CD4-positive, alpha-beta T cell treated with Interleukin-1 beta for 1 hour (primary cell): ENCODE results near the gene PANK4.

ENCODE experiments used
- DNase-seq, 2 donors: peaks; one replicate each; pipeline ENCODE4 v3.0.0-alpha.2; 2020 to 2022

PANK4 gene

DNA sequence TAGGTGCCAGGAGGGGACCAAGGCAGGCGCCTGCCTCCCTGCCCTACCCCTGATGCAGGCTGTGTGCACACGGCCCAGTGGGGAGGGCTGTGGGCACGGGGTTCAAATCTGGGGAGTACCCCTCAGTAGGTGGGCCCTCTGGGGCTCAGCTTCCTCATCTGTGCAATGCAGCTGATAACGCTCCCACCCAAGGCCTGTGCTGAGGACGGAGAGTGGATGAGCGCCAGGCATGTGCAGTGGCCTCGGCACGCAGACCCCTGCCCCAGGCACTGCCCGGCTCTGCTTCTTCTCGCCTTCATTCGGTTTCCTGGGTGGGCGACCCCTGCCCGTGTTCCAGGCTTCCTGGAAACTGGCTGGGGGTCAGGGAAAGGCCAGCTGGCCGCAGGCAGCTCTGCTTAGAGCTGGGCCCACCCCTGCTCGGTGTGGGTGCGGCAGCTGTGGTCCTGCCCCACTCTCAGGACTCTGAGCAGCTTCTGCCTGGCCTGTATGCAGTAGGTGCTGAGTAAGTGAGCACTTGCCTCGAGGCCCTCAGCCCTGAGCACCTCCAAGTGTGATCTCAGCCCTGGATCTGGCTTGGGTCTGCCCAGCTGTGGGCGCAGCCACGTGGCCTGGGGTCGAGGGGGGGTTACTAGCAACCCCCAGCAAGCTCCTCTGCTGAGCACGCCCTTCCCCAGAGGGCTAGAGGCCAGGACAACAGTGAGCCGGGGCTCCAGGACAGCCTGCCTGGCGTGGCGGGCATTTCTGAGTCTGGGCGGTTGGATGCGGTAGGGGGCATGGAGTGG is 17.9 kb upstream of the PANK4 start:
- no peak for DNase-seq

DNA sequence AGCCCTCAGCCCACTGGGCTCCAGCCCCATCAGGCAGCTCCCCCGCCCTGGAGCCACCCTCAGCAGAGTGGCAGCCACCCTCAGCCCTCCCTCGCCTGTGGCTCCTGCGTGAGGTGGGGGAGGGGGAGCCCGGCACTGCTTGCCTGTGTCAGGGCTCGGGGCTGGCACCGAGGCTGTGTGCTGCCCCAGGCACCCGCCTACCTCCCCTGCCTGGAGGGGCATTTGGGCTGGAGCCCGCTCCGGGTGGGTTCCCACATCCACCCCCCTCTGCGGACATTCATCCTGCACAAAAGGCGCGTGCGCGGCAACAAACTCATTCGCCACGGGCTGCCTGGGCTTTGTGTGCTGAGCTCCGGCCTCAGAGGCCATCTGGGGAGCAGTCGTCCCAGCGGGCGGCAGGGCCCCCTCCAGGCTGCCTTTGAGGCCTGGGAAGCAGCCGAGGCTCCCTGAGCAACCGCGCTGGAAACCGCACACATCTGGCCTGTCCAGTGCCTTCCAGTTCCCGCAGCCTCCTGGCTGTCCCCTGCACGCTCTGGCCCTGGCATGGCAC is 17.2 kb upstream of the PANK4 start:
- peak in 1 of 2 donors; percentile 50 for DNase-seq

DNA sequence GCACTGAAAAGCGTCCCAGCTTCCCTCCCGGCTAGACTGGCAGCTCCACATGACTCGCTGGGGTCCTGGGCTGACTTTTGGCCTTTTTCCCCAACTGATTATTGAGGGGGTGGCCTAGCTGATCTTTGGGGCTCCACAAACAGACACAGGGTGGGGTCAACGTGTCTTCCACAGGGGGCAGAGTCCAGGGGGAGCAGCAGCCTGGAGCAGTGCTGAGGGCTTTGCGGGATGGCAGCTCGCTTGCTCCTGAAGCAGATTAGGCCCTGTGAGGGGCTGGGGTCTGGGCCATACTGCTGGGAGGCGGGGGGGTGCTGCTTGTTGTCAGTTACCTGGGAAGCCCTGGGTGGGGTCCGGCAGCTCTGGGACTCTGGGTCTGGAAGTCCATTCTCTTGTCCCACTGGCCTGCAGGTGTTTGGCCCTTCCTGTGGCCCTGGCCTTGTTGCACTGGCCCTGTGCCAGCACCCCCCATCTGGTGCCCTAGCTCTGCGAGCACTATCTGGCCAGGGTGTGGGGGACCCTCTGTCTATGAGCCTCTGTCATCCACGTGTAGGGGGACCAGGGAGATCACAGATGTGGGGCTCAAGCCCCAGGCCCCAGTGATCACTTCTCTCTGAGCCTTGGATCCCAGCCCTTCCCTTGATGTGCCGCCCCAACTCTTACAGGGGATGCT is 16.0 kb upstream of the PANK4 start:
- DNase-seq: no peak

DNA sequence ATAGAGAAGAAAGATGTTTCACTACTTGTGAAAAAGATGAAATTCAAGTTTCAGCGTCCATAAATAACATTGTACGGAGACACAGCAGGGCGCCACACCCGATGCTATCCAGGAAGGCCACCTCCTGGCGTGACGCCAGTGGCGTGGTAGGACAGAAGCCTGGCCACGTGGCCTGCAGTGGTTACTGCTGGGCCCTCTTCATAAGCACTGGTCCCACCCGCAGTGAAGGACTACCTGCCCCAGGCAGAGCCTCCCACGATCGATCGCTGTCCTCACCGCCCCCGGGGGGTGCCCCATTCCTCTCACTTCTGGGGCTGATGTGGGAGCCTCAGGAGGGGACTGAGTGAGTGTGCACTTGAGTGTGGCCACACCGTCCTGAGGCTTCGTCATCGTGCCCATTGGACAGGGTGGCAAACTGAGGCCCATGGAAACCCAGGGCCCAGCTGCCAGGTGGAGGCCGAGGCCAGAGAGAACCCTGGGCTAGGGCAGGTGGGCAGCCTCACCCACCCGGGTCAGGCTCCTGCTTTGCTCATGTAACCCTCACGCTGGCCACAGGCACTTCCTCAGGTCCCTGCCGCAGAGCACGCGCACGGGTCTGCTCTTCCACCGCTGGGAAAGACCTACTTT is 15.3 kb upstream of the PANK4 start:
- no peak for DNase-seq

DNA sequence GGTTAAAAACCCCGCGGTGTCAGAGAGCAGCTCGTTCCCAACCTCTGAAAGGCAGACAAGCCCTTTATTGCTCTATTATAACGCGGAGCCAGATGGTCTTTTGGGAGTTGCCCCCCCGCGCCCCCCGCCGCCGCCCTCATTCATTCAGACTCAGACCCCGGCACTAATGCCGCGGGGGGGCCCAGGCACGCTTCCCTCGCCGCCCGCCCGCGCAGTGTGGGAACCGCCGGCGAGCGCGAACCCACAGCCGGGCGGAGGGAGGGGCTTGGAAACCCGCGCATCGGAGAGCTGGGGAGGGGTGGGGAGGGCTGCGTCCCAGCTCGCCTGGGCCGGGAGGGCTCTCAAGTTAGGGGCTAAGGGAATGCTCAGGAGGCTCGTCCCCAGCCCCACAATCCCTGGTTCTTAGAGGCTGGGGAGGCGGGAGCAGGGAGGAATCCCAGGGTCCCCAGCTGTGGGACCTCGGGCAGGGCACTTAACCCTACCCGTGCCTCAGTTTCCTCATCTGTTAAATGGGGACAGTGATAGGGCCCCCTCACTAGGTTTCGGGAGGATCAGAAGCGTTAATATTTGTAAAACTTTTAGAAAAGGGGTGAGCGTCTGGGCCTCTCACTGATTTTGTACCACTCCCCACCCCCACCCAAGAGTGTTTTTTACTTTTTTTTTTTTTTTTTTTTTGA is 14.6 kb upstream of the PANK4 start:
- DNase-seq: no peak

DNA sequence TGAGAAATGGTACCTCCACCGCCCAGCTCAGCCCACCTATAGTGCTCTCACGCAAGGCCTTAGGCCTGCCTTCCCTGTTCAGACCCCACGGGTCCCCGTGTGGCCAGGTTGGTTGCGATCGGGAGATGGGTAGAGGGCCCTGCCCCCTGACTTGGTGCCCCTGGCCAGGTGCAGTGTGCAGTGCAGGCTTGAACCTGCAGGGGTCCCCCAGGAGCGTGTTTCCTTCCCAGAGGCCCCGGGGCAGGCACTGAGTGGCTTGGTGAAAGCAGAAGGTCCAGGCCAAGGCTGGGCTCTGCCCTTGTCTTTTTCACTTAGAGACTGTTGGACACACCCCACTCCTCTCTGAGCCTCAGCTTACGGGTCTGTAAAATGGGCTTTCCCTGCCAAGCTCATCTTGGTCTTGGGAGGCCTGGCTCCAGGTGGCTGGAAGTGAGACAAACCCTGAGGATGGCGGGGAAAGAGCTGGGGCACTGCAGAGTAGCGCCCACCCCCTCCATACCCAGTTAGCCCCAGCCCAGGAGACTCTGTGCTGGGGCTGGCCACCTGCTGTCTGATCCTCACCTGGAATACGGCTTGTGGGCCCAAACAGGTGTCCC is 13.0 kb upstream of the PANK4 start:
- DNase-seq: peak in 1 of 2 donors; percentile 45

DNA sequence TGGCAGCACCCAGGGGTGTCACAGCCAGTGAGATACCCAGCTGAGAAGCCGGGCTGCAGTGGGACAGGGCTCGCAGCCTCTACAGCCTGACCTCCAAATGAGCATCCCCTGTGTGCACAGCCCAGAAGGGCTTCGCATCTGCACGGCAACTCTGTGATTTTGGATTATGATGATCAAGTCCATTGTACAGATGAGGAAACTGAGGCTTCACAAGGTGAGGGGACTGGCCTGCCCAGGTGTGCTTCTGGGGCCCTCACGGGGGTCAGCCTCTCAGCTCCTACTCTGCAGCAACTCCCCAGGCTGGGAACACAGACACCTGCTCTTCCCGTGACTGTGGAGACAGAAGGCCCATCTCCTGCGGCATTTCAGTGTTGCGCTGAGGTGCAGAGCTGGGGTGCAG is 12.5 kb upstream of the PANK4 start:
- DNase-seq: no peak

DNA sequence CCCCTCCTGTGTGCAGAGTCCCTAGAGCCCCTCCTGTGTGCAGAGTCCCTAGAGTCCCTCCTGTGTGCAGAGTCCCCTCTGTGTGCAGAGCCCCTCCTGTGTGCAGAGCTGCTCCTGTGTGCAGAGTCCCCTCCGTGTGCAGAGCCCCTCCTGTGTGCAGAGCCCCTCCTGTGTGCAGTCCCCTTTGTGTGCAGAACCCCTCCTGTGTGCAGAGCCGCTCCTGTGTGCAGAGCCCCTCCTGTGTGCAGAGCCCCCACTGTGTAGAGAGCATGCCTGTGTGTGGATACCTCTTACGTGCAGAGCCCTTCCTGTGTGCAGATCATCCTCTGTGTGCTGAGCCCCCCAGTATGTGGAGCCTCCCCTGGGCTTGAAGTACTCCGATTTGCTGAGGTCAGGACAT is 12.0 kb upstream of the PANK4 start:
- DNase-seq: no peak

DNA sequence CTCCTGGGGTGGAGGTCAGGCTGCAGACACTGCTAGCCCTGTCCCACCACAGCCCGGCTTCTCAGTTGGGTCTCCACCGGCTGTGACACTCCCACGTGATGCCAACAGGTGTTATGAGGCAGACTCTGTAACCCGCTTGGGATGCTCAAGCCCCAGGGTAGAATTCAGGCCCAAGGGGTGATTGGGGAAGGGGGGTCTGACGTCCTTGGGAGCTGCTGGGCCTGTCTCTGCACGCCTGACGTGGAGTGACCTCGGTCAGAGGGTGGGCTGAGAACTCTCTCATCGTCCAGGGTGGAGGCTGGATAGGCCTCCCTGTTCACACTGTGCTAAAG is 11.4 kb upstream of the PANK4 start:
- no peak for DNase-seq

DNA sequence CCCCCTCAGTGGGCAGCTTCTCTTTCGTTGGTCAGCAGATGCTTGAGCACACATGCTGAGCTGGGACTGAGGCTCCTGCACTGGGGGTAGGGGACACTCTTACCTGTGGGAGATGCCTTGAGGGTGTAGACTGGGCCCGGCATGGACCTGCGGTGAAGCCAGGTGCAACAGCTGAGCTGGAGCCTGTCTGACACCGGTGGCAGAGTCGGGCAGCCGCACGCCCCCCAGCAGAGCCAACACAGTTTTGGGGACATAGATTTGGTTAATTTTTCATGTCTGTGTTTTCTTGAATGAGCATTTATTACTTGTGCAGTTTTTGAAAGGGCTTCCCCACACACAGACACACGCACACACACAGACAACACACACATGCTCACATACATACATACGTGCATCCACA is 9.6 kb upstream of the PANK4 start:
- no peak for DNase-seq

DNA sequence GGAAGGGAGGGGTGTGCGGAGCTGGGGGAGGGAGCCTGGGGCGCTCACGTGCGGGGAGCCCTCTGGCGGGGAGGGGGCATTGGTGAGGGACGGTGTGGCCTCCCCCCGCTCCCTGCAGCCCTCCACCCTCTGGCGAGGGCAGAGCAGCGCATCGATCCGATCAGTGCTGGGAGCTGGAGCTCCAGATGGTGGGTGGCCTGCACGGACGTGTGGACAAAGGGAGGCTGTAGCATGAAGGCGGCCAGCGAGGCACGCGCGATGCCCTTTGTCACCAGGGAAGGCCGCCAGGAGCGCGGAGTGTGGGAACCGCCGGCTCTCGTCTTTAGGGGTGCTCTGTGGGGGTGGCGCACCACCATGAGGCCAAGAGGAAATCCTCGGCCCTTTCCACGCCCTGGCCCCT is 9.1 kb upstream of the PANK4 start:
- DNase-seq: no peak

DNA sequence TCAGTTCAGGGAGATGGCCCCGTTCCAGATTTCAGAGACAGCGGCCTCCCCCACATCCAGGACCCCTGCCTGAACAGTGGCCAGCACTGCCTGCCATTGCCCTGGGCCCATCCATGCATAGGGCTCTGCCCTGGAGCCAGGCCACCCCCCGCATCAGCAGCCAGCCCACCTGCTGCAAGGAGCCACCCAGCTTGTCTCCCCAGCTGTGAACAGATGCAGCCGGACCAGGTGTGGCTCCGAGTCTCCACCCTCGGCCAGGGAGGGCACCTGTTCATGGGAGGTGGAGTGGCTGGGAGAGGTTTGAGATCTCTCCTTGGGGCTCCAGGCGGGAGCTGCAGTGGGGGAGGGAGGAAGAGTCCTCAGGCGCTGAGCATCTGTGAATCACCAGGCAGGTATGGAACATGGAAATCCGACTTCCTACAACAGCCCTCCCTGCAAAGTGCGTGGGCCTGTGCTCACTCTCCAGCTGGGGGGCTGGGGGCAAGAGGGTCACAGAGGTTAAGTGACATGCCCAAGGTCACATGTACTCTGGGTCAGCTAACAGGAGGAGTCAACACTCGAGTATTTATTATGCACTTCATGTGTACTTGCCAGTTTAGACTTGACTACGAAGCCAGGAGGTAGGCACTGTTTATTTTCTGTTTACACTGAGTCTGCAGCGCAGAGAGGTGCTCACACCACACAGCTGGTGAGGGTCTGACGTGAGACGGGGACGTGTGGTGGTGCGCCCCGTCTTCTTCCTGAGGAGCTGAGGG is 8.5 kb upstream of the PANK4 start:
- DNase-seq: no peak

DNA sequence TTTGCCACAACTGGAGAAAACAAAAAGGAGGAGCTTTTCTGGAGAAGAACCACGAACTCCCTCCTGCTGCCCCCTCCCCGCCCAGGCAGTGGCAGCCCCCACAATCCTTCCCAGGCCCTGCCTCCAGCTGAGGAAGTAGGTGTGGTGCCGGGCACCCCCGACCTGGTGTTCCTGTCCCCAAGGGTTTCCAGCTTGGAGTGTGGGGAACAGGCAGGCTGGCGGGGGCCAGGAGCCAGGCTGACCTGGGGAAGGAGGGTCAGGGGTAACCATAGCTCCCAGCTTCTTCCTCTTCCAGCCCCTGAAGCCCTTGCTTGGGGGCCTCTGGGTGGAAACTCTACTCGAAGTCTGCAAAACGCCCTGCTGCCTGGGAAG is 7.9 kb upstream of the PANK4 start:
- DNase-seq: no peak

DNA sequence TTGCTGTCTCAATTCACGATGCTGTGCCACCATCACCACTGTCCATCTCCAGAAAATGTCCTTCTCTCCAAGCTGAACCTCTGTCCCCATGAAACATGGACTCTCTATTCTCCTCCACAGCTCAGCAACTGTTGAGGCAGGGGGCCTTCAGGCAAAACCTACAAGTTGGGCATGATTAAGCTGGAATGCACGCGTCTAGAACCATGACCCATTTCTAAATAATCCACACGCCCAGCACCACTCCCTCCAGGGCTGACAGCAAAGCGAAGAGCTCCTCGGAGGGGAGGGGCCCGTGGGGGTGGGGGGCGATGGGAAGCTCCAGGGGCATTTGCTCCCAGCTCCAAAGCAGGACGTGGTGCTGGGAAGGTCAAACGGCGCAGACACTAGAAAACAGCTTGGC is 7.0 kb upstream of the PANK4 start:
- no peak for DNase-seq

DNA sequence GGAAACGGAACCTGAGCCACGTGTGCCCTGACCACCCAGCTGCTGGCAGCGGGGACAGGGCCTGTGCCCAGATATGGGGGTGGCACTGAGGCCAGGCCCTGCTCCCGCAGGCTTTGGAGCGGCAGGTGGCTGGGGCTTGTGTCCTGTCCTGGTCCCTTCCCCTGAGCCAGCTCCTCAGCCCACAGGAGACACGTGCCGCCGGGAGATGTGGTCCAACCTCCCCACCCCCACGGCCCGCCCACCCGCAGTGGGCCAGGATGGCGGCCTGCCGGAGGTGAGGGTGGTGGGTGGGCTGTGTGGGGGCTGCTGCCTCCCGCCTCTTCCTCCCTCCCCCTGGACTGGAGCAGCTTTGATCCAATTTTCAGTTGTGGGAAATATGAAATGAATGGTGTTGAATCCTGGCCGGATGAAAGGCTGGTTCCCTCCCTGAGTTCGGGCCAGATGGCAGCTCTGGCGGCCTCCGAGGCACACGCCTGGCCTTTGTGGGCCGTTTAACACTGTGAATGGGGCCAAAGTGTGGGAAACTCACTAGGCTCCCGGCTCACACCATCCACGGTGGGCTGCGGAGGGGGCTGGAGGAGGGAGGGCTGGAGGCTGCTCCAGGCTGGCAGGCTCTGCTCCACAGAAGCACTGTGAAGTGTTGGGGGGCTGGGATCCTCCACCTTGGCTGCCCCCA is 6.2 kb upstream of the PANK4 start:
- DNase-seq: no peak

DNA sequence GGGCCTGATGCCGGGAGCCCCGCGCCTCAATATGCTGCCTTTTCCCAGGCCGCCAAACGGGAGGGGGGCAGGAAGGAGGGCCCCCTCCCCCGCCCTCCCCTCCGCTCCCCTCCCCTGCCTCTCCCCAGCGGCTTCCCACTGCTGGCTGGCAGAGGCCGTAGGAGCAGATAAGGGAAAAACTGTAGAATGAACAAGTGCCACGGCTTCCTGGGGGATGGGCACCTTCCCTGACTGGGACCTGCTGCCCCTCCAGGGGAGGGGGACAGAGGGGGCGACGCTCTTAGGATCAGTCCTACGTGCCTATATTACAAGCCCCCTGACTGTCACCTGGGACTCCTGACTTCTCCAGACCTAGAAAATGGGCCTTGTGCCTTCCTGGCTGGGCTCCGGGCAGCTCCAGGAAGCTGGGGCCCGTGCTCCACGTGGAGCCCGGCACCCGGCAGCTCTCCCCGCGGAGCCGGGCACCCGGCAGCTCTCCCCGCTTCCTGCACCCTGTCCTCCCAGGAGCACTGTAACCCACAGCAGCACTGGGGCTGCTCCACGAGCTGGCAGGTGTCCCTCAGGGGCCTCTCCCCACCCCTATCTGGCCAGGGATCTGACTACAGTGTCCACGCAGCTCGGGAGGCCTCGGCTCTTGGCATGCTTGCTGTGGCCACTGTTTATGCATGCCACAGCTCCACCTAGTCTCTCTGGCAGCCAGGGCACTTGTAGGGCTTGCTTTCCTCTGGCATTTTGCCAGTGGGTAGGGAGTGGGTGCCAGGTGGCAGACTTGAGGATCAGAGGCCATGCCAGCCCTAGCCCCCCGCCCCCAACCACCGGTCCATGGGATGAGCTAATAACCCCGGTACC is 4.3 kb upstream of the PANK4 start:
- DNase-seq: no peak

DNA sequence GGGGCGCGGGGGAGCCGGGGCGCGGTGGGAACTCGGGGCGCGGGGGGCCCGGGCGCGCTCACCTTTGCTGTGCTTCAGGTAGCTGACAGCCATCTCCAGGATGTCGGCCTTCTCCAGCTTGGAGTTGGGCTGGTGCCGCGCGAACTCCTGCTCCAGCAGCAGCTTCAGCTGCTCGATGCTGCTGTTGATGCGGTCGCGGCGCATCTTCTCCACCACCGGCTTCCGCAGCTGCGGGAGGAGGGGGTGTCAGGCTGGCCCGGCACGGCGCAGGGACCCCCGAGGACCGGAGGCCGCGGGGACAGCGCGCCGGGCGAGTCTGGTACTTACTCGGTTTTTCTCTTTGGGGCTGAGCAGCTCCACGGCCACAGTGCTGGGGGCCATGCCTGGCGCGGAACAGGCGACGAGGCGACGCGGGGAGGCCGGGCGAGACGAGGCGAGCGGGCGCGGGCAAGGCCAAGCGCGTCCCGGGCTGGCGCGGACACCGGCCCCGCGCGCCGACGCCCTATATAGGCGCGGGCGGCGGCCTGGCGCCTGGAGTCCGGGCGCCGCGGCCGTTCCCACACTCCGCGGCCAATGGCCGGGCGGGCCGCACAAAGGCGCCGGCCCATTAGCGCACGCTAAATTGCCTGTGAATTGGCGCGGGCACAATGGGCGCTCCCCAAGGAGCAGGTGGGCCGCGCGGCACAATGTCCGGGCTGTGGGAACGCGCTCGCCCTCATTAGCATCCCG is 3.6 kb upstream of the PANK4 start, which contains the start of gene HES5:
Gene HES5, minus strand, starts transcription at position 480 of the 729 bp plus-strand sequence. Its CDS starts 99 bp downstream, at position 381.
- DNase-seq: no peak

DNA sequence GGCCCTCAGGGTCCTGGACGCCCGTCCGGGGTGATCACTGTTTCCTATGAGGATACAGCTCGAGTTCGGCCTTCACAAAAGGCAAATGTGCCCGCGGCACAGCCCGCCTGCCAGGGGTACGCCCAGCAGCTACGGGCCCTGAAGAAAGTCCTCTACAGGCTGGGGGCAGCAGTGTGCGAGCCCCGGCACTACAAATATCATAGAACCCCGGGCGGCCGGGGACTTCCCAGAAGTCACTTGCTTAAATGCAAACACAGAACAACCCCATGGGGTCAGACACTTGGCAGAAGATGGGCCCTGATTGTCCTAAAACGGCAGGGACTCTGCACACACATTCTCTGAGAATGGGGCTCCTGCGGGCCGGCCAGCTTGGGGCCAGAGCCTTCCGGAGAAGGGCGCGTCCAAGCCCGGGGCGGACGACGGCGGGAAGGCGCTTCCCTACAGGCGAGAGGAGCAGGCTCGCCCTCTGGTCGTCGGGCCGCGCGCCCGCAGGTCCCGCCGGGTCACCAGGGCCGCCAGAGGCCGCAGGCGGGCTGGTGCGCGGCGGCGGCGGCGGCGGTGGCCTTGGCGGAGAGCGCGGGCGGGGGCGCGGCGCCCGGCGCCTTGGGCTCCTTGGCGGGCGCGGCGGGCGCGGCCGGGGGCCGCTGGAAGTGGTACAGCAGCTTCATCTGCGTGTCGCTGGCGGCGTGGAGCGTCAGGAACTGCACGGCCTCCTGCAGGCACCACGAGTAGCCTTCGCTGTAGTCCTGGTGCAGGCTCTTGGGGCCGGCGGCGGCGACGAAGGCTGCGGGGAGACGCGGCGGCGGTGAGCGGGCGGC is 2.8 kb upstream of the PANK4 start:
- DNase-seq: peak; percentile 61 to 63

DNA sequence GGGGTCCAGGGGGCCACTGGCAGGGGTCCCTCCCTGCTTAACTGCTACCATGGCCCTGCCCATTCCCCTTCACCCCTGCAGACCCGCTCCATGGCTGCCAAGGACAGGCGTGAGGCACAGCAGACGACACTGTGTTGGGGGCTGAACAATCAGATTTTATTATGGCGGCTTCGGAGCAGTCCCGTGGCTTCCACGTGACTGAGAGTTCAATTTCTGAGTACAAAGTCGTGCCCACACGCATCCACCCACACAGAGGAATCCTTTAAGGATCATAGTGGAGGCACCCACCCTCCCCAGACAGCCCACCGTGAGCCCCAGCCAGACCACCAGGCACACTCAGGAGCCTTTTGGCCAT is 2.2 kb upstream of the PANK4 start:
- DNase-seq: no peak
